HepG2 (cell line): Measurements from ENCODE around the gene YY1. TPM values are rescaled to one million over a fixed set of nuclear protein-coding genes. Genes with fewer than 3 reads are reported as not detected.

Experiments used
- FIP1L1 ChIP-seq: fragments of 200-400 bp; formaldehyde crosslinking; IDR thresholded peaks from 2 replicates; pipeline ENCODE4 v1.6.1; 2018; ENCODE audit warnings: low read depth, mild to moderate bottlenecking, low read length, moderate library complexity, borderline replicate concordance; ENCODE audit not compliant: insufficient read depth
- HDAC1 ChIP-seq: sonication (generic); formaldehyde crosslinking; IDR thresholded peaks from 2 replicates; pipeline ENCODE4 v1.5.1; 2020; ENCODE audit warnings: mild to moderate bottlenecking, missing genetic modification reagents
- HDAC6 ChIP-seq: fragments of 200-600 bp; sonication (generic); IDR thresholded peaks from 2 replicates; pipeline ENCODE4 v1.7.0; 2017; ENCODE audit warnings: mild to moderate bottlenecking, antibody characterized with exemption, low read length, low read depth
- HMGXB4 ChIP-seq, 2 experiments: sonication (generic) in 1 of 2; formaldehyde crosslinking in 1 of 2; IDR thresholded peaks; 2 replicates each; pipeline versions ENCODE4 v1.4.0 to v1.6.1; 2018 to 2020; ENCODE audit warnings: missing genetic modification reagents in 2 of 2, borderline replicate concordance in 1 of 2, low read depth in 1 of 2, mild to moderate bottlenecking in 1 of 2, missing biosample characterization in 1 of 2
- SIN3B ChIP-seq: fragments of 150-350 bp; IDR thresholded peaks from 2 replicates; pipeline ENCODE4 v1.6.1; 2014; ENCODE audit warnings: low read length
- SKI ChIP-seq: fragments of 450-650 bp; IDR thresholded peaks from one replicate; pipeline ENCODE4 v1.6.1; 2018; ENCODE audit warnings: mild to moderate bottlenecking; ENCODE audit not compliant: partially characterized antibody
- SNAPC5 ChIP-seq: sonication (generic); formaldehyde crosslinking; IDR thresholded peaks from 2 replicates; pipeline ENCODE4 v1.8.1; 2023; ENCODE audit warnings: mild to moderate bottlenecking, missing genetic modification reagents, borderline replicate concordance
- TARDBP ChIP-seq: sonication (generic); formaldehyde crosslinking; IDR thresholded peaks from 2 replicates; pipeline ENCODE4 v1.8.0; 2022; ENCODE audit warnings: mild to moderate bottlenecking, missing genetic modification reagents
- TSC22D2 ChIP-seq: sonication (generic); formaldehyde crosslinking; IDR thresholded peaks from 2 replicates; pipeline ENCODE4 v1.5.1; 2020; ENCODE audit warnings: missing genetic modification reagents, mild to moderate bottlenecking, borderline replicate concordance
- ZNF546 ChIP-seq: sonication (generic); formaldehyde crosslinking; conservative IDR thresholded peaks from 2 replicates; pipeline ENCODE4 v1.8.1; 2023; ENCODE audit warnings: mild to moderate bottlenecking, missing genetic modification reagents
- ZNF564 ChIP-seq: sonication (generic); formaldehyde crosslinking; IDR thresholded peaks from 2 replicates; pipeline ENCODE4 v1.8.1; 2023; ENCODE audit warnings: mild to moderate bottlenecking, missing genetic modification reagents
- ZNF639 ChIP-seq: conservative IDR thresholded peaks from 2 replicates; pipeline ENCODE4 v1.6.1; 2018; ENCODE audit warnings: missing genetic modification reagents
- ZNF724P ChIP-seq: sonication (generic); formaldehyde crosslinking; IDR thresholded peaks from 2 replicates; pipeline ENCODE4 v1.8.0; 2022; ENCODE audit warnings: missing genetic modification reagents, borderline replicate concordance
- ZNF850 ChIP-seq: sonication (generic); formaldehyde crosslinking; conservative IDR thresholded peaks from 2 replicates; pipeline ENCODE4 v1.9.0; 2021; ENCODE audit warnings: mild to moderate bottlenecking, missing genetic modification reagents
- polyA plus RNA-seq, 8 experiments: library from polyadenylated mRNA; depleted of rRNA in 3 of 8; stranded (reverse) in 7 of 8; unstranded in 1 of 8; fragments of >200 nt; fragmentation: Illumina TruSeq in 4 of 8; extraction: Trizol in 4 of 8; gene quantifications; 2 replicates each; pipeline versions ENCODE4 v1.2.1 to v1.2.3, GENCODE V29; 2011 to 2016; ENCODE audit warnings: low read depth in 4 of 8, missing spikeins in 1 of 8, mixed read lengths in 1 of 8; ENCODE audit not compliant: insufficient read depth in 1 of 8
- total RNA-seq, 5 experiments: library from RNA; depleted of rRNA; stranded (reverse); fragments of >200 nt; fragmentation: Illumina TruSeq; extraction: Trizol; gene quantifications; 2 replicates each; pipeline ENCODE4 v1.2.3, GENCODE V29; 2016; ENCODE audit warnings: low read depth in 1 of 5
- TF ChIP-seq, protein P1 (sequence below): sonication (generic); formaldehyde crosslinking; conservative IDR thresholded peaks from 2 replicates; pipeline ENCODE4 v1.8.0; 2022; ENCODE audit warnings: mild to moderate bottlenecking, moderate library complexity, missing genetic modification reagents
- TF ChIP-seq, protein P2 (sequence below): sonication (generic); formaldehyde crosslinking; conservative IDR thresholded peaks from 2 replicates; pipeline ENCODE4 v1.4.0; 2020; ENCODE audit warnings: missing genetic modification reagents

Gene YY1
- total and polyA plus RNA-seq, 2 of the 13 experiments (the other 11 are each of a cell fraction or from before 2014, with no cell fraction given), result 29.4 to 68.1 TPM

DNA sequence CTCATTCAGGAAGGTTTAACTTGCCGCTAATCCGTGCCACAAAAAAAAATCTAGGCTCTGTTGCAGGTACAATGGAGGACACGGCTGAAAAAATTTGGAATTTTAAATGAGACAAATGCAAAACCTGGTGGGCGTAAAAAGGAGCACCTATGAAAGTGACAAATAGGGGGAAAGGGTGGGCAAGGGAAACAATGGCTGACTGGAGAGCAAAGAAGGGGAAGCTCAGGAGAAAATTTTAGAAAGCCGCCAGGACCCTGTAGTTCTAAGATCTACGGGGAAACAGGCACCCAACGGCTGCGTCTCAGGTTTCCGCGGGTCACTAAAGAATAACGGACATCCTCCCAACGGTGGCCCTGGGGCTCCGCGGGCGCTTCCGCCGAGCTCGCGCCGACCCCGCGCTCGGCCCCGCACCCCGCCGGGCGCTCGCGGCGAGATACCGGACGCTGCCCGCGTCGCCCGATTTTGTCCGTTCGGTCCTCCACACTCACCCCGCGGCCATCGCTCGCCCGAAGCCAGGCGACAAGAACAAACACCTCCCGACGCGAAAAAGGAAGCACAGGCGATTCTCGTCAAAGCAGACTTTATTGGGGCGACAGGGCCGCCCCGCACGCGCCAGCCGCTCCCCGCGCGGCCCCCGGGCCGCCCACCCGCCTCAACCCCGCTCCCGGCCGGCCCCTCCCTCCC lies 1.1 kb upstream of the YY1 start (continued):
- TF ChIP-seq ZNF724P (CRISPR knock-in tag) (peak; percentile 4; the same call in 1 of the 2 replicates), SIN3B (peak; percentile 59; the same call in 1 of the 2 replicates), FIP1L1 (no peak), HMGXB4 (CRISPR knock-in tag; IDR thresholded peaks at IDR 0.05; ENCODE audit: borderline replicate concordance in 1 of 2, low read depth in 1 of 2) (peak in 1 of 2 experiments; percentile 35; a peak in 1 of 4 replicates), TSC22D2 (no peak), ZNF546 (CRISPR knock-in tag) (0 out of 2 replicates have a peak, but pooled peaks have one; percentile 63), HDAC6 (no peak), SNAPC5 (CRISPR knock-in tag) (no peak), TARDBP (CRISPR knock-in tag) (no peak), HDAC1 (CRISPR knock-in tag) (peak; percentile 64; the same call in 1 of the 2 replicates), ZNF564 (CRISPR knock-in tag) (no peak), ZNF850 (no peak), SKI (no peak), ZNF639 (peak; percentile 53; the same call in 1 of the 2 replicates)
- TF ChIP-seq, protein P1, sequence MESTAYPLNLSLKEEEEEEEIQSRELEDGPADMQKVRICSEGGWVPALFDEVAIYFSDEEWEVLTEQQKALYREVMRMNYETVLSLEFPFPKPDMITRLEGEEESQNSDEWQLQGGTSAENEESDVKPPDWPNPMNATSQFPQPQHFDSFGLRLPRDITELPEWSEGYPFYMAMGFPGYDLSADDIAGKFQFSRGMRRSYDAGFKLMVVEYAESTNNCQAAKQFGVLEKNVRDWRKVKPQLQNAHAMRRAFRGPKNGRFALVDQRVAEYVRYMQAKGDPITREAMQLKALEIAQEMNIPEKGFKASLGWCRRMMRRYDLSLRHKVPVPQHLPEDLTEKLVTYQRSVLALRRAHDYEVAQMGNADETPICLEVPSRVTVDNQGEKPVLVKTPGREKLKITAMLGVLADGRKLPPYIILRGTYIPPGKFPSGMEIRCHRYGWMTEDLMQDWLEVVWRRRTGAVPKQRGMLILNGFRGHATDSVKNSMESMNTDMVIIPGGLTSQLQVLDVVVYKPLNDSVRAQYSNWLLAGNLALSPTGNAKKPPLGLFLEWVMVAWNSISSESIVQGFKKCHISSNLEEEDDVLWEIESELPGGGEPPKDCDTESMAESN (CRISPR knock-in tag), result 0 out of 2 replicates have a peak, but pooled peaks have one; percentile 17
- TF ChIP-seq, protein P2, sequence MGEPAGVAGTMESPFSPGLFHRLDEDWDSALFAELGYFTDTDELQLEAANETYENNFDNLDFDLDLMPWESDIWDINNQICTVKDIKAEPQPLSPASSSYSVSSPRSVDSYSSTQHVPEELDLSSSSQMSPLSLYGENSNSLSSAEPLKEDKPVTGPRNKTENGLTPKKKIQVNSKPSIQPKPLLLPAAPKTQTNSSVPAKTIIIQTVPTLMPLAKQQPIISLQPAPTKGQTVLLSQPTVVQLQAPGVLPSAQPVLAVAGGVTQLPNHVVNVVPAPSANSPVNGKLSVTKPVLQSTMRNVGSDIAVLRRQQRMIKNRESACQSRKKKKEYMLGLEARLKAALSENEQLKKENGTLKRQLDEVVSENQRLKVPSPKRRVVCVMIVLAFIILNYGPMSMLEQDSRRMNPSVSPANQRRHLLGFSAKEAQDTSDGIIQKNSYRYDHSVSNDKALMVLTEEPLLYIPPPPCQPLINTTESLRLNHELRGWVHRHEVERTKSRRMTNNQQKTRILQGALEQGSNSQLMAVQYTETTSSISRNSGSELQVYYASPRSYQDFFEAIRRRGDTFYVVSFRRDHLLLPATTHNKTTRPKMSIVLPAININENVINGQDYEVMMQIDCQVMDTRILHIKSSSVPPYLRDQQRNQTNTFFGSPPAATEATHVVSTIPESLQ (CRISPR knock-in tag), result no peak
